ENCODE results near the gene ATP6V0B. TPM values are rescaled to one million over a fixed set of nuclear protein-coding genes. Genes with fewer than 3 reads are reported as not detected.

The ATP6V0B gene
- total RNA-seq, 1 experiment from 2014 or later, result 181 TPM

DNA sequence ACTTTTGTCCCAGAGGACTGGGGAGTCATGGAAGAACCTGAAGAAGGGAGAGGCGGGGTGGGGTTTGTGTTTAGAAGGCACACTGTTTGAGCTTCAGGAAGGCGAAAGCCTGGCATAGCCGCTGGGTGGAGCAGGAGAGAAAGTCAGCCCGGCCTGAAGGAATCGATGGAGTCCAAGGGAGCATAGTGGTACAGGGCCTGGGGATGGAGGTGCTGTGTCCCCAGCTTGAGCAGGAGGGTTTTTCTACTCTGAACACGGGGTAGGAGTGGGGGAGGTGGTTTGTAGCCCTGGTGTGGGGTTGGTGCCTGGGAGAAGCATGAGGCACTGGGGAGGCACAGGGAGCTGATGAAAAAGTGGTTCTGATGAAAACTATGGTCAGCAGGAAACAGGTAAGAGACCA is 12.0 kb downstream of the ATP6V0B start:
- Histone ChIP-seq H3K4me1 (ENCODE audit: insufficient read depth, low read length, poor library complexity, severe bottlenecking) (peaks cover 10% of the 10 kb centered on the region), H3K27ac (ENCODE audit: low read depth, low read length, poor library complexity, severe bottlenecking) (no peak overlapping the region), H3K36me3 (ENCODE audit: insufficient read depth, low read length, poor library complexity, severe bottlenecking) (peaks cover 23% of the 10 kb centered on the region), H3K9me3 (ENCODE audit: low read depth, low read length, poor library complexity, severe bottlenecking) (no peaks in the 10 kb centered on the region), H3K4me3 (ENCODE audit: low read depth, low read length, poor library complexity, severe bottlenecking) (no peak overlapping the region), H3K27me3 (replicated peaks; ENCODE audit: insufficient read depth, low read depth, low read length, poor library complexity) (no peaks in the 10 kb centered on the region)
- intact Hi-C loops (cut with micrococcal nuclease; ENCODE audit: unreplicated experiment), result no loop called here
- CTCF ChIA-PET, result no interaction called here
- DNase-seq (ENCODE audit: low spot score), result no peak
- TF ChIP-seq EZH2 (IDR thresholded peaks at IDR 0.05; ENCODE audit: borderline replicate concordance, low read depth, low read length, poor library complexity, severe bottlenecking), result no peak
- TF ChIP-seq, protein P1, sequence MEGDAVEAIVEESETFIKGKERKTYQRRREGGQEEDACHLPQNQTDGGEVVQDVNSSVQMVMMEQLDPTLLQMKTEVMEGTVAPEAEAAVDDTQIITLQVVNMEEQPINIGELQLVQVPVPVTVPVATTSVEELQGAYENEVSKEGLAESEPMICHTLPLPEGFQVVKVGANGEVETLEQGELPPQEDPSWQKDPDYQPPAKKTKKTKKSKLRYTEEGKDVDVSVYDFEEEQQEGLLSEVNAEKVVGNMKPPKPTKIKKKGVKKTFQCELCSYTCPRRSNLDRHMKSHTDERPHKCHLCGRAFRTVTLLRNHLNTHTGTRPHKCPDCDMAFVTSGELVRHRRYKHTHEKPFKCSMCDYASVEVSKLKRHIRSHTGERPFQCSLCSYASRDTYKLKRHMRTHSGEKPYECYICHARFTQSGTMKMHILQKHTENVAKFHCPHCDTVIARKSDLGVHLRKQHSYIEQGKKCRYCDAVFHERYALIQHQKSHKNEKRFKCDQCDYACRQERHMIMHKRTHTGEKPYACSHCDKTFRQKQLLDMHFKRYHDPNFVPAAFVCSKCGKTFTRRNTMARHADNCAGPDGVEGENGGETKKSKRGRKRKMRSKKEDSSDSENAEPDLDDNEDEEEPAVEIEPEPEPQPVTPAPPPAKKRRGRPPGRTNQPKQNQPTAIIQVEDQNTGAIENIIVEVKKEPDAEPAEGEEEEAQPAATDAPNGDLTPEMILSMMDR (conservative IDR thresholded peaks at IDR 0.05; ENCODE audit: low read depth, low read length), result no peak
- BruUV-seq (replicated peaks), result no TSS peak
- POLR2A ChIA-PET (ENCODE audit: low non-redundant PET), result no interaction called here

DNA sequence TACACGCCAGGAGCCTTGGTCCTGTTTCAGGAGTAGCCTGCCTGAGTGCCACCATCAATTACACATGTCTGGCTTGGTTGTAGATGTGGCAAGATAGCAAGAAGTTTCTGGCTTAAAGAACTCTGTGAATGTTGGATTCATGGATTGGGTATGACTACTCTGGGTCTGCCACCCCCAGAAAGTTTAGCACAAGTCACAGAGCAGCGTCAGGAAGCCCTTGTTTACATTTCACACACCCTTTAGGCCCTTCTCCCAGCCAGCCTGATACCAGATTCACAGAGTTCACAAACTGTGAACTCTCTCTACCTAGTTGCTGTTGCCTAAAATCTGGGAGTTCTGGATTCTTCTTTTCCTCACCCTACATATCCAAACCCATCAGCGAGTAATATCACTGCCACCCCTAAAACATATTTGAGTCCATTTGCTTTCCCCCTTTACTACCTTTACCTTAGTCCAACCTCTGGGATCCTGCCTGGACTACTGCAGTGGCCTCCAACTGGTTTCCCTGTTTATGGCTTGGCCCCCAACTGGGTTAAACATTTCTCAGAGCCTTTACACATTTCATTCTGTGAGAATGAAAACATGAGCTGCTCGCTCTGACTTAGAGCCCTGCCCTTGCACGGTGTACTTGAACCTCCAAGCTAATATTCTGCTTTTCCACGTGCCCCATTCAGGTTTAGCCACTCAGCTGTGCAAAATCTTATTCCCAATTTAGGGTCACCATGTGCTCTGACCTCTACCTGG is 12.6 kb downstream of the ATP6V0B start:
- Histone ChIP-seq H3K9me3 (ENCODE audit: low read depth, low read length, poor library complexity, severe bottlenecking) (no peaks in the 10 kb centered on the region), H3K36me3 (ENCODE audit: insufficient read depth, low read length, poor library complexity, severe bottlenecking) (peaks cover 21% of the 10 kb centered on the region), H3K4me3 (ENCODE audit: low read depth, low read length, poor library complexity, severe bottlenecking) (no peak overlapping the region), H3K27me3 (replicated peaks; ENCODE audit: insufficient read depth, low read depth, low read length, poor library complexity) (no peaks in the 10 kb centered on the region), H3K4me1 (ENCODE audit: insufficient read depth, low read length, poor library complexity, severe bottlenecking) (peaks cover 16% of the 10 kb centered on the region), H3K27ac (ENCODE audit: low read depth, low read length, poor library complexity, severe bottlenecking) (no peak overlapping the region)
- TF ChIP-seq EZH2 (IDR thresholded peaks at IDR 0.05; ENCODE audit: borderline replicate concordance, low read depth, low read length, poor library complexity, severe bottlenecking), result no peak
- TF ChIP-seq, protein P1 (conservative IDR thresholded peaks at IDR 0.05; ENCODE audit: low read depth, low read length), result no peak
- ChIA-PET POLR2A (ENCODE audit: low non-redundant PET) (no interaction called here), CTCF (no interaction called here)
- intact Hi-C loops (cut with micrococcal nuclease; ENCODE audit: unreplicated experiment), result no loop called here
- no TSS peak for BruUV-seq (replicated peaks)
- no peak for DNase-seq (ENCODE audit: low spot score)

DNA sequence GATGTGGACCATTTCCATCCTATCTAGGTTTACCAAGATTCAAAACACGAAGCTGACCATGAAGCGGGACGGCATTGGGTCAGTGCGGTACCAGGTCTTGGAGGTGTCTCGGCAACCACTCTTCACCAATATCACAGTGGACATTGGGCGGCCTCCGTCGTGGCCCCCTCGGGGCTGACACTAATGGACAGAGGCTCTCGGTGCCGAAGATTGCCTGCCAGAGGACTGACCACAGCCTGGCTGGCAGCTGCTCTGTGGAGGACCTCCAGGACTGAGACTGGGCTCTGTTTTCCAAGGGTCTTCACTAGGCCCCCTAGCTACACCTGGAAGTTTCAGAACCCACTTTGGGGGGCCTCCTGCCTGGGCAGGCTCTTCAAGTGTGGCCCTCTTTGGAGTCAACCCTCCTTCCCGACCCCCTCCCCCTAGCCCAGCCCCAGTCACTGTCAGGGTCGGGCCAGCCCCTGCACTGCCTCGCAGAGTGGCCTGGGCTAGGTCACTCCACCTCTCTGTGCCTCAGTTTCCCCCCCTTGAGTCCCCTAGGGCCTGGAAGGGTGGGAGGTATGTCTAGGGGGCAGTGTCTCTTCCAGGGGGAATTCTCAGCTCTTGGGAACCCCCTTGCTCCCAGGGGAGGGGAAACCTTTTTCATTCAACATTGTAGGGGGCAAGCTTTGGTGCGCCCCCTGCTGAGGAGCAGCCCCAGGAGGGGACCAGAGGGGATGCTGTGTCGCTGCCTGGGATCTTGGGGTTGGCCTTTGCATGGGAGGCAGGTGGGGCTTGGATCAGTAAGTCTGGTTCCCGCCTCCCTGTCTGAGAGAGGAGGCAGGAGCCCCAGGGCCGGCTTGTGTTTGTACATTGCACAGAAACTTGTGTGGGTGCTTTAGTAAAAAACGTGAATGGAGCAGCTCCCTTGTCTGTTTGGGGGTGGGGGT is 15.8 kb downstream of the ATP6V0B start:
- ChIA-PET POLR2A (ENCODE audit: low non-redundant PET) (interaction anchor here (0.6 kb wide), 1 partner anchor 606 kb away, joined by 5 read pairs; no protein-coding TSS in a partner anchor), CTCF (interaction anchor here (0.6 kb wide), 1 partner anchor 40 kb away, joined by 4 read pairs; the partner anchor contains the start of gene SLC6A9)
- no peak for TF ChIP-seq EZH2 (IDR thresholded peaks at IDR 0.05; ENCODE audit: borderline replicate concordance, low read depth, low read length, poor library complexity, severe bottlenecking)
- TF ChIP-seq, protein P1 (conservative IDR thresholded peaks at IDR 0.05; ENCODE audit: low read depth, low read length), result 0 out of 2 replicates have a peak, but pooled peaks have one; percentile 11
- peak; percentile 38 for DNase-seq (ENCODE audit: low spot score)
- peak overlapping the region; percentile 65 for H3K27ac ChIP-seq (ENCODE audit: low read depth, low read length, poor library complexity, severe bottlenecking)
- peaks cover 12% of the 10 kb centered on the region for H3K36me3 ChIP-seq (ENCODE audit: insufficient read depth, low read length, poor library complexity, severe bottlenecking)
- H3K27me3 ChIP-seq (replicated peaks; ENCODE audit: insufficient read depth, low read depth, low read length, poor library complexity), result no peaks in the 10 kb centered on the region
- peak overlapping the region; percentile 72 for H3K4me3 ChIP-seq (ENCODE audit: low read depth, low read length, poor library complexity, severe bottlenecking)
- peaks cover 19% of the 10 kb centered on the region for H3K4me1 ChIP-seq (ENCODE audit: insufficient read depth, low read length, poor library complexity, severe bottlenecking)
- intact Hi-C loops (cut with micrococcal nuclease; ENCODE audit: unreplicated experiment), result no loop called here
- no TSS peak for BruUV-seq (replicated peaks)
- no peaks in the 10 kb centered on the region for H3K9me3 ChIP-seq (ENCODE audit: low read depth, low read length, poor library complexity, severe bottlenecking)

Data from A673 (cell line).